Esophagus squamous epithelium (tissue), 5 donors: ENCODE results near the gene HSD3B2. TPM values are rescaled to one million over a fixed set of nuclear protein-coding genes. Genes with fewer than 3 reads are reported as not detected.

ENCODE experiments used
- DNase-seq: peaks from one replicate; lab custom pipeline; 2025; lab: John Stamatoyannopoulos, UW
- H3K27ac ChIP-seq, 4 donors: fragments of 200-600 bp; sonication (generic); one replicate each; pipeline ENCODE4 v1.5.1; 2016 to 2019; ENCODE audit warnings: mild to moderate bottlenecking in 1 of 4
- H3K27me3 ChIP-seq, 4 donors: fragments of 200-600 bp; sonication (generic); 1 replicate in 3 of 4; 2 replicates in 1 of 4; pipeline versions ENCODE4 v1.5.1 to v1.6.0; 2017 to 2021; ENCODE audit warnings: antibody characterized with exemption in 1 of 4
- H3K36me3 ChIP-seq, 3 donors: fragments of 200-600 bp; sonication (generic); one replicate each; pipeline ENCODE4 v1.5.1; 2016 to 2019
- H3K4me1 ChIP-seq, 3 donors: fragments of 200-600 bp; sonication (generic); one replicate each; pipeline ENCODE4 v1.5.1; 2017 to 2019
- H3K4me3 ChIP-seq, 4 donors: fragments of 200-600 bp; sonication (generic); 1 replicate in 3 of 4; 2 replicates in 1 of 4; pipeline ENCODE4 v1.5.1; 2016 to 2019; ENCODE audit warnings: mild to moderate bottlenecking in 2 of 4, moderate library complexity in 1 of 4
- H3K9me3 ChIP-seq, 3 donors: fragments of 200-600 bp; sonication (generic); one replicate each; pipeline ENCODE4 v1.5.1; 2016 to 2019
- CTCF ChIP-seq, 6 experiments: fragments of 450-650 bp in 4 of 6; fragments of 200-600 bp in 2 of 6; sonication (generic) in 2 of 6; IDR thresholded peaks; one replicate each; pipeline ENCODE4 v1.5.1; 2016 to 2019; ENCODE audit warnings: antibody characterized with exemption in 6 of 6, mild to moderate bottlenecking in 4 of 6, moderate library complexity in 4 of 6
- POLR2A ChIP-seq, 4 donors: fragments of 450-650 bp; IDR thresholded peaks; one replicate each; pipeline ENCODE4 v1.6.1; 2017; ENCODE audit warnings: antibody characterized with exemption in 4 of 4, mild to moderate bottlenecking in 4 of 4, moderate library complexity in 3 of 4
- WGBS, 2 donors: methylation state at CpG; one replicate each; pipeline ENCODE4 v1.1.5; 2018; 5-methylcytosine and 5-hydroxymethylcytosine counted together
- intact Hi-C: fragments of 100-400 bp; cut with DNase I; formaldehyde crosslinking; loops from one replicate; pipeline ENCODE4 v1.15.0; 2022
- total RNA-seq, 4 donors: library from RNA; depleted of rRNA; stranded (reverse); fragments of >200 nt; gene quantifications; one replicate each; pipeline ENCODE4 v1.1.0, GENCODE V29; 2016
- donor health status: DM: yes; HTN: yes; CAD: no.

HSD3B2 gene
- total RNA-seq, 4 donors from 2014 or later = not detected

- Histone ChIP-seq H3K4me3 (no peak overlapping the region), H3K27me3 (no peaks in the 10 kb centered on the region), H3K27ac (no peak overlapping the region), H3K9me3 (no peaks in the 10 kb centered on the region), H3K4me1 (no peaks in the 10 kb centered on the region), H3K36me3 (no peaks in the 10 kb centered on the region)
- no peak for TF ChIP-seq POLR2A (IDR thresholded peaks at IDR 0.05)
- no peak for TF ChIP-seq CTCF (IDR thresholded peaks at IDR 0.05)
- intact Hi-C loops = no loop called here
- WGBS, 2 donors = 37 to 61% methylated on average over 3 to 4 of the region's 4 CpGs
- no peak for DNase-seq
These were observed 14.7 kb downstream of the HSD3B2 start for GRCh38 chr1:119429687-119430086.

- Histone ChIP-seq H3K27me3 (no peaks in the 10 kb centered on the region), H3K4me3 (no peak overlapping the region), H3K9me3 (no peaks in the 10 kb centered on the region), H3K36me3 (no peaks in the 10 kb centered on the region), H3K4me1 (no peaks in the 10 kb centered on the region), H3K27ac (no peak overlapping the region)
- TF ChIP-seq POLR2A (IDR thresholded peaks at IDR 0.05) (no peak), CTCF (IDR thresholded peaks at IDR 0.05) (no peak)
- intact Hi-C loops = no loop called here
- no peak for DNase-seq
- WGBS, 2 donors = 79 to 100% methylated on average over 1 to 2 of the region's 2 CpGs
These were observed 15.5 kb downstream of the HSD3B2 start for GRCh38 chr1:119430486-119430885.

DNA sequence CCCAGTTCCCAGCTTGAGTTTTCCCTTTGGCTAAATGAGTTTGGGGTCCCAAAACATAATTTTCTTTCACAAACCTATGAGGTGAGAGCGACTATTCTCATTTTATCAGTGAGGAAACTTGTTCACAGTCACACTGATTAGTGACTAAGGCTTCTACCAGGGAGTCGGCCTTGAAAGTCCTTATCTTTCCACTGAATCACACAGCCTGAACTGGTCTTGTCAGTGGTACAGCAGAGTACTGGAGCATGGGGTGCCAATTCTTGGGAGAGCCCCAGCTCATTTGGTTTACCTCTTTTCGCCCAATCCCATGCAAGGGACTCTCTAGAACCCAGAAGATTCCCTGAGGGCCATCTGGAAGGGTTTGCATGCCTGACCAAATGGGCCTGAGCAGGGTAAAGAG, 16.9 kb downstream of the HSD3B2 start:
- Histone ChIP-seq H3K27ac (no peak overlapping the region), H3K4me3 (no peak overlapping the region), H3K36me3 (no peaks in the 10 kb centered on the region), H3K27me3 (no peaks in the 10 kb centered on the region), H3K4me1 (no peaks in the 10 kb centered on the region), H3K9me3 (no peaks in the 10 kb centered on the region)
- TF ChIP-seq CTCF (IDR thresholded peaks at IDR 0.05) = no peak
- TF ChIP-seq POLR2A (IDR thresholded peaks at IDR 0.05) = no peak
- no peak for DNase-seq
- WGBS, 2 donors = 75 to 79% methylated on average over 3 of the region's 3 CpGs
- intact Hi-C loops = no loop called here

- no peaks in the 10 kb centered on the region for H3K9me3 ChIP-seq
- no peaks in the 10 kb centered on the region for H3K27me3 ChIP-seq
- DNase-seq = no peak
- H3K4me3 ChIP-seq = no peak overlapping the region
- TF ChIP-seq CTCF (IDR thresholded peaks at IDR 0.05) (no peak), POLR2A (IDR thresholded peaks at IDR 0.05) (no peak)
- intact Hi-C loops = no loop called here
- no peaks in the 10 kb centered on the region for H3K4me1 ChIP-seq
- 70 to 74% methylated on average over 3 of the region's 3 CpGs for WGBS, 2 donors
- no peak overlapping the region for H3K27ac ChIP-seq
- no peaks in the 10 kb centered on the region for H3K36me3 ChIP-seq
These were observed 20.1 kb downstream of the HSD3B2 start for GRCh38 chr1:119435052-119435451.

DNA sequence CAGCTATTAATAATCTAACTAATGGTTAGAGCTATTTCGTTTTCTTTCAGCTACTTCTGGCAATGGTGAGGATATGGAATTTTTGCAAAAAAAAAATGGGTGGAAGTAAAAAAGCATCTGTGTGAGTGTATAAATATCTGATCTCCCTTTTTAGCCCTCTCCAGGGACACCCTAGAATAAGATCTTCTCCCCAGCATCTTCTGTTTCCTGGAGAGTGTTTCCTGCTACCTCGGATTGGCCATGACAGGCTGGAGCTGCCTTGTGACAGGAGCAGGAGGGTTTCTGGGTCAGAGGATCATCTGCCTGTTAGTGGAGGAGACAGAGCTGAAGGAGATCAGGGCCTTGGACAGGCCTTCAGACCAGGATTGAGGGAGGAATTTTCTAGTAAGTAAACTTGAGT, 23.8 kb downstream of the HSD3B2 start:
- no peaks in the 10 kb centered on the region for H3K4me1 ChIP-seq
- H3K27me3 ChIP-seq = no peaks in the 10 kb centered on the region
- 44 to 88% methylated on average over 1 to 2 of the region's 2 CpGs for WGBS, 2 donors
- no peak overlapping the region for H3K27ac ChIP-seq
- H3K36me3 ChIP-seq = no peaks in the 10 kb centered on the region
- no peak overlapping the region for H3K4me3 ChIP-seq
- intact Hi-C loops = no loop called here
- no peak for TF ChIP-seq CTCF (IDR thresholded peaks at IDR 0.05)
- no peak for TF ChIP-seq POLR2A (IDR thresholded peaks at IDR 0.05)
- H3K9me3 ChIP-seq = no peaks in the 10 kb centered on the region
- no peak for DNase-seq
